ENCODE measurements around the gene EFHC1. TPM values are rescaled to one million over a fixed set of nuclear protein-coding genes. Genes with fewer than 3 reads are reported as not detected.

EFHC1 gene
- total RNA-seq, 4 donors from 2014 or later: 39.4 to 96.5 (median 41.6) TPM

GRCh38 chr6:52553719-52554118 lies 133.6 kb downstream of the EFHC1 start:
- Histone ChIP-seq H3K27me3 (no peaks in the 10 kb centered on the region), H3K4me1 (peaks cover 55 to 70% of the 10 kb centered on the region in 2 donors), H3K4me3 (replicated peaks in 1 of 3) (no peak overlapping the region), H3K9me3 (no peaks in the 10 kb centered on the region), H3K36me3 (no peaks in the 10 kb centered on the region), H3K27ac (no peak overlapping the region)
- intact Hi-C loops (cut with DNase I): no loop called here
- TF ChIP-seq CTCF (IDR thresholded peaks at IDR 0.05): no peak
- TF ChIP-seq POLR2A (IDR thresholded peaks at IDR 0.05): no peak
- DNase-seq: no peak
- WGBS, 2 donors: 89 to 99% methylated on average over 2 of the region's 2 CpGs

- 96 to 98% methylated on average over 6 of the region's 6 CpGs for WGBS, 2 donors
- no peak for TF ChIP-seq POLR2A (IDR thresholded peaks at IDR 0.05)
- no peak for TF ChIP-seq CTCF (IDR thresholded peaks at IDR 0.05)
- H3K27me3 ChIP-seq: no peaks in the 10 kb centered on the region
- H3K36me3 ChIP-seq: no peaks in the 10 kb centered on the region
- no peak overlapping the region for H3K27ac ChIP-seq
- H3K4me1 ChIP-seq: peaks cover 51 to 78% of the 10 kb centered on the region in 2 donors
- H3K9me3 ChIP-seq: no peaks in the 10 kb centered on the region
- intact Hi-C loops (cut with DNase I): no loop called here
- no peak for DNase-seq
- H3K4me3 ChIP-seq (replicated peaks in 1 of 3): no peak overlapping the region
Measured at GRCh38 chr6:52554684-52555280, 134.6 kb downstream of the EFHC1 start.

- 49 to 57% methylated on average over 5 of the region's 5 CpGs for WGBS, 2 donors
- intact Hi-C loops (cut with DNase I): no loop called here
- no peak for TF ChIP-seq POLR2A (IDR thresholded peaks at IDR 0.05)
- no peak for TF ChIP-seq CTCF (IDR thresholded peaks at IDR 0.05)
- Histone ChIP-seq H3K27ac (no peak overlapping the region), H3K4me1 (peaks cover 48 to 72% of the 10 kb centered on the region in 2 donors), H3K36me3 (no peaks in the 10 kb centered on the region), H3K4me3 (replicated peaks in 1 of 3) (no peak overlapping the region), H3K9me3 (no peaks in the 10 kb centered on the region), H3K27me3 (no peaks in the 10 kb centered on the region)
- DNase-seq: no peak
Measured at GRCh38 chr6:52555518-52556233, 135.5 kb downstream of the EFHC1 start.

GRCh38 chr6:52557389-52558265 lies 137.5 kb downstream of the EFHC1 start:
- intact Hi-C loops (cut with DNase I): no loop called here
- H3K9me3 ChIP-seq: no peaks in the 10 kb centered on the region

More at GRCh38 chr6:52557389-52558265, 137.5 kb downstream of the EFHC1 start:
- Histone ChIP-seq H3K4me3 (replicated peaks in 1 of 3) (no peak overlapping the region), H3K36me3 (no peaks in the 10 kb centered on the region), H3K27ac (no peak overlapping the region), H3K4me1 (peaks cover 28 to 52% of the 10 kb centered on the region in 2 donors), H3K27me3 (no peaks in the 10 kb centered on the region)
- 37 to 42% methylated on average over 11 of the region's 11 CpGs for WGBS, 2 donors
- DNase-seq: peak; percentile 15 to 37
- TF ChIP-seq POLR2A (IDR thresholded peaks at IDR 0.05) (no peak), CTCF (IDR thresholded peaks at IDR 0.05) (no peak)

All from thyroid gland (tissue), 4 donors.